D721Med (cell line): Measurements from ENCODE around the gene POLR1B.
A peak's percentile ranks its signal among the peaks of the same experiment; 100 is the strongest.
"Not testable (repeated sequence)": the region's sequence is repeated elsewhere in the genome, so short reads cannot be mapped to it uniquely, and the experiment has no call there.

Experiments used
- DNase-seq: peaks from one replicate; pipeline ENCODE4 v3.0.0; 2011; ENCODE audit warnings: low spot score; ENCODE audit not compliant: insufficient read length
- FAIRE-seq: peaks from 2 replicates; lab custom pipeline; 2011; peaks lifted over from hg19 to GRCh38; lab: Jason Lieb, UNC
- TF ChIP-seq, protein P1 (sequence below): IDR thresholded peaks from 2 replicates; pipeline ENCODE4 v1.5.1; 2012; ENCODE audit warnings: mild to moderate bottlenecking, control low read depth; ENCODE audit not compliant: insufficient read depth; ENCODE audit errors: missing control alignments

POLR1B gene, protein sequence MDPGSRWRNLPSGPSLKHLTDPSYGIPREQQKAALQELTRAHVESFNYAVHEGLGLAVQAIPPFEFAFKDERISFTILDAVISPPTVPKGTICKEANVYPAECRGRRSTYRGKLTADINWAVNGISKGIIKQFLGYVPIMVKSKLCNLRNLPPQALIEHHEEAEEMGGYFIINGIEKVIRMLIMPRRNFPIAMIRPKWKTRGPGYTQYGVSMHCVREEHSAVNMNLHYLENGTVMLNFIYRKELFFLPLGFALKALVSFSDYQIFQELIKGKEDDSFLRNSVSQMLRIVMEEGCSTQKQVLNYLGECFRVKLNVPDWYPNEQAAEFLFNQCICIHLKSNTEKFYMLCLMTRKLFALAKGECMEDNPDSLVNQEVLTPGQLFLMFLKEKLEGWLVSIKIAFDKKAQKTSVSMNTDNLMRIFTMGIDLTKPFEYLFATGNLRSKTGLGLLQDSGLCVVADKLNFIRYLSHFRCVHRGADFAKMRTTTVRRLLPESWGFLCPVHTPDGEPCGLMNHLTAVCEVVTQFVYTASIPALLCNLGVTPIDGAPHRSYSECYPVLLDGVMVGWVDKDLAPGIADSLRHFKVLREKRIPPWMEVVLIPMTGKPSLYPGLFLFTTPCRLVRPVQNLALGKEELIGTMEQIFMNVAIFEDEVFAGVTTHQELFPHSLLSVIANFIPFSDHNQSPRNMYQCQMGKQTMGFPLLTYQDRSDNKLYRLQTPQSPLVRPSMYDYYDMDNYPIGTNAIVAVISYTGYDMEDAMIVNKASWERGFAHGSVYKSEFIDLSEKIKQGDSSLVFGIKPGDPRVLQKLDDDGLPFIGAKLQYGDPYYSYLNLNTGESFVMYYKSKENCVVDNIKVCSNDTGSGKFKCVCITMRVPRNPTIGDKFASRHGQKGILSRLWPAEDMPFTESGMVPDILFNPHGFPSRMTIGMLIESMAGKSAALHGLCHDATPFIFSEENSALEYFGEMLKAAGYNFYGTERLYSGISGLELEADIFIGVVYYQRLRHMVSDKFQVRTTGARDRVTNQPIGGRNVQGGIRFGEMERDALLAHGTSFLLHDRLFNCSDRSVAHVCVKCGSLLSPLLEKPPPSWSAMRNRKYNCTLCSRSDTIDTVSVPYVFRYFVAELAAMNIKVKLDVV

GRCh38 chr2:112542123-112542983, at the start of gene POLR1B:
TSS of gene POLR1B (plus strand) at chr2:112542465. CDS start at chr2:112542495, 30 bp downstream.
- FAIRE-seq (no peak), DNase-seq (peak; percentile 70)
- TF ChIP-seq, protein P1, sequence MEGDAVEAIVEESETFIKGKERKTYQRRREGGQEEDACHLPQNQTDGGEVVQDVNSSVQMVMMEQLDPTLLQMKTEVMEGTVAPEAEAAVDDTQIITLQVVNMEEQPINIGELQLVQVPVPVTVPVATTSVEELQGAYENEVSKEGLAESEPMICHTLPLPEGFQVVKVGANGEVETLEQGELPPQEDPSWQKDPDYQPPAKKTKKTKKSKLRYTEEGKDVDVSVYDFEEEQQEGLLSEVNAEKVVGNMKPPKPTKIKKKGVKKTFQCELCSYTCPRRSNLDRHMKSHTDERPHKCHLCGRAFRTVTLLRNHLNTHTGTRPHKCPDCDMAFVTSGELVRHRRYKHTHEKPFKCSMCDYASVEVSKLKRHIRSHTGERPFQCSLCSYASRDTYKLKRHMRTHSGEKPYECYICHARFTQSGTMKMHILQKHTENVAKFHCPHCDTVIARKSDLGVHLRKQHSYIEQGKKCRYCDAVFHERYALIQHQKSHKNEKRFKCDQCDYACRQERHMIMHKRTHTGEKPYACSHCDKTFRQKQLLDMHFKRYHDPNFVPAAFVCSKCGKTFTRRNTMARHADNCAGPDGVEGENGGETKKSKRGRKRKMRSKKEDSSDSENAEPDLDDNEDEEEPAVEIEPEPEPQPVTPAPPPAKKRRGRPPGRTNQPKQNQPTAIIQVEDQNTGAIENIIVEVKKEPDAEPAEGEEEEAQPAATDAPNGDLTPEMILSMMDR = no peak

DNA sequence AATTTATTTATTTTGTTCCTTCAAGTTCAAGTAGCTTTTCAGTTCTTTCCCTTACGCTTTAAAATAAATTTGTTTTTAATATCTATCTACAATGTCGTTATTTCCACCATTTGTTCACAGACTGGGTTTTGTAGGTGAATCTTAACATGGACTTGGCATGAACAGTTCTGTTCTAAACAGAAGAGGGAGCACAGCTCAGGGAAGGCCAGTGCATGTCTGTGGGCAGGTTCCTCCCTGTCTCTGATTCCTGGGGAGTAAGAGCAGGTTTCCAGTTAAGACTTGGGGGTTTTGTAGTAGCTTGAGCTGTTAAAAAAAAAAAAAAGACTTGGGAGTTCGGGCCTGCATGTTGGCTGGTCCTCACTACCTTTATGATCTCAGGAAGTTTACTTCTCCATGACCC, 49.2 kb upstream of the POLR1B start:
- no peak for FAIRE-seq
- TF ChIP-seq, protein P1 = no peak
- DNase-seq = no peak

- DNase-seq = peak; percentile 53
- TF ChIP-seq, protein P1 = no peak
- peak; percentile 51 for FAIRE-seq
These were observed 48.2 kb upstream of the POLR1B start for GRCh38 chr2:112493858-112494648.

DNA sequence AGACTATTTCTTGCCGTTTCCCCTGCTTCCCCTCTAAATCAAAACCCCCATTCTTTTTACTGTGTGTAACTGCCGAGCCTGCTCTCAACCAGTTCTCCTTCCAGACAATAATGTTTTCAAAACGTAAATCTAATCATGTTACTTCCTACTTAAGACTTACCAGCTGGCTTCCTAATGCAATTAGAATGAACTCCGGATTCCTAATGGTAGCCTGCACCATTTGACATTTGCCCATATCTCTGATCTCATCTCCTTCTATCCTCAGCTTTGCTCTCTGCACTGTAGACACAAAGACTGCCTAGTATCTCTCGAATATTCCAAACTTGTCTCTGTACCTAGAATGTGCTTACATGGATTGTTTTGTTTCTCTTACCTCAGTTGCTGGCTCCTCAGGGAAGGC, 47.4 kb upstream of the POLR1B start:
- TF ChIP-seq, protein P1 = no peak
- no peak for FAIRE-seq
- DNase-seq = no peak

DNA sequence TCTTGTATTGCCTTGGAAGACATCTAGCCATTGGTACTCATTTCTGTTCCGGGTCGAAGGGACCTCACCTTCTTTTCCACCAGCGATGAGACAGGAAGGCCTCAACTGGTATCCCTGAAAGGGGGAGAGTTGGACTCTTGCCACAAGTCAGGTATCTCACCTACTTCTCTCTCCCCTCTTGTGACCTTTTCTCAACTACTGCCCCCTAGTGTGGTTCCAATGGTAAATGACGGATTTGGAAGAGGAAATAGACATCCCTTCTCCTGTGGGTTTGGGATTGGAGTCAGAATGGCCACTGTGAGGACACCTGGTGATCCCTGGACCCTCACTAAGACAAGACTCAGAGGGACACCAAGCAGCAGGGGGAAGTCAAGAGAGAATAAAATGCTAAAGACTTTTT, 46.4 kb upstream of the POLR1B start:
- DNase-seq, FAIRE-seq: not testable (repeated sequence)

GRCh38 chr2:112500850-112501484, 41.3 kb upstream of the POLR1B start:
- not testable (repeated sequence) for FAIRE-seq, DNase-seq
- TF ChIP-seq, protein P1 = peak; percentile 25

DNA sequence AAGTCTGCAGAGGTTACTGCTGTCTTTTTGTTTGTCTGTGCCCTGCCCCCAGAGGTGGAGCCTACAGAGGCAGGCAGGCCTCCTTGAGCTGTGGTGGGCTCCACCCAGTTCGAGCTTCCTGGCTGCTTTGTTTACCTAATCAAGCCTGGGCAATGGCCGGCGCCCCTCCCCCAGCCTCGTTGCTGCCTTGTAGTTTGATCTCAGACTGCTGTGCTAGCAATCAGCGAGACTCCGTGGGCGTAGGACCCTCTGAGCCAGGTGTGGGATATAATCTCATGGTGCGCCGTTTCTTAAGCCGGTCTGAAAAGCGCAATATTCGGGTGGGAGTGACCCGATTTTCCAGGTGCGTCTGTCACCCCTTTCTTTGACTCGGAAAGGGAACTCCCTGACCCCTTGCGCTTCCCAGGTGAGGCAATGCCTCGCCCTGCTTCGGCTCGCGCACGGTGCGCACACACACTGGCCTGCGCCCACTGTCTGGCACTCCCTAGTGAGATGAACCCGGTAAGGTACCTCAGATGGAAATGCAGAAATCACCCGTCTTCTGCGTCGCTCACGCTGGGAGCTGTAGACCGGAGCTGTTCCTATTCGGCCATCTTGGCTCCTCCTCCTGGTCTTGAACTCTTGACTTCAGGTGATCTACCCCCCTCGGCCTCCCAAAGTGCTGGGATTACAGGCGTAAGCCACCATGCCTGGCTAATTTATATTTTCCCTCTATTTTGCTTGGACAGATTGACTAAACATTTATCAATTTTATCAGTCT, 32.8 kb upstream of the POLR1B start:
- not testable (repeated sequence) for FAIRE-seq, DNase-seq
